PFSK-1 (cell line): ENCODE data around the gene ZNF609.

ENCODE experiments used
- POLR2AphosphoS5 ChIP-seq: IDR thresholded peaks from 2 replicates; pipeline ENCODE4 v1.6.1; 2012; ENCODE audit warnings: low read depth, mild to moderate bottlenecking, control low read depth, low read length, moderate library complexity
- REST ChIP-seq, 2 experiments: IDR thresholded peaks; 2 replicates each; pipeline versions ENCODE4 v1.6.1 to v1.8.0; 2011 to 2012; ENCODE audit warnings: low read depth in 2 of 2, low read length in 2 of 2, control low read depth in 1 of 2, inconsistent platforms in 1 of 2, mild to moderate bottlenecking in 1 of 2, moderate library complexity in 1 of 2; ENCODE audit not compliant: insufficient read depth in 1 of 2
- SIN3A ChIP-seq: IDR thresholded peaks from 2 replicates; pipeline ENCODE4 v1.6.1; 2012; ENCODE audit warnings: mild to moderate bottlenecking, low read length, moderate library complexity, borderline replicate concordance; ENCODE audit not compliant: insufficient read depth
- TAF1 ChIP-seq: IDR thresholded peaks from 2 replicates; pipeline ENCODE4 v1.6.1; 2012; ENCODE audit warnings: low read length, control low read depth, borderline replicate concordance; ENCODE audit not compliant: insufficient read depth

- no peak for TF ChIP-seq REST (IDR thresholded peaks at IDR 0.05; ENCODE audit: insufficient read depth in 1 of 2, low read depth in 2 of 2, low read length in 2 of 2)
- no peak for TF ChIP-seq SIN3A
- no peak for TF ChIP-seq POLR2AphosphoS5
- TF ChIP-seq TAF1, result no peak
Observed at GRCh38 chr15:64437982-64438381, 22.4 kb upstream of the ZNF609 start.
